OCI-M2 (cell line): ENCODE data around the gene EHD4.

ENCODE experiments used
- DNase-seq: peaks from one replicate; lab custom pipeline; 2025; ENCODE audit not compliant: unreplicated experiment; lab: John Stamatoyannopoulos, UW

Gene EHD4

GRCh38 chr15:41882689-41883483, 89.5 kb downstream of the EHD4 start:
- no peak for DNase-seq

- DNase-seq: no peak
Observed at GRCh38 chr15:41881920-41882688, 90.3 kb downstream of the EHD4 start.

DNA sequence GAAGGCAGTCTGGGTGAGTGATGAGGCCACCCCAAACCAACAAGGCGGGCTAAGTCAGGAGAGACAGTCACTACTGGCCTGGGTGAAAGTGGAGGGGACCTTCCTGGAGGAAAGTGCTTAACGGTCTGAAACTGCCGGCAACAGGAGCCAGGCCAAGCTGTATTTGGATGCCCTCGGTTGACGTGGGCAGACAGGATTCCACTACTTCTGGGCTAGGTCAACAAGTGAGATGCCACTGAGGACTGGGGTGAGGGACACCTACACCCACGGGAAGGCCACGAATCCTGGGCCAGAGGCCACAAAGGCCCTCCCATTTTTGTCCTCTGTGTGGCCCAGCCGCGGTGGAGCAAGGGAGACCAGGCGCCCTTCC, 90.8 kb downstream of the EHD4 start:
- DNase-seq: no peak

DNA sequence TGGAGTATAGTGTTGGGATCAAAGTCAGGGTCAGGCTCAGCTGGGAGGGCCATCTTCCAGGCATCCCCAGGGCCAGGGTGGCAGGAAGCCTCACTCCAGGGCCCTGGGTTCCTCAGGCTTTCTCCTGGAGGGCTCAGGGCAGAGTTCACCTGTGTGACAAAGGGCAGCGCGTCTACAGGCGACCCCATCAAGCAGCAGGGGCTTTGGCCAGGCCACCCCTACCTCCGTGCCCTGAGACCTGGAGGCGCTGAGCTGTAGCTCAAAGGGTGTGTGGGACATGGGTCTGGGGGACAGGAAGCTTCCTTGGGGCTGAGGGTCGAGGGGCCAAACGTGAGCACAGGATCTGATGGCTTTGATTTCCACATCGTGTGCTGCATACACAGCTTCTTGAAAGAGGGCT, 91.3 kb downstream of the EHD4 start:
- no peak for DNase-seq

DNA sequence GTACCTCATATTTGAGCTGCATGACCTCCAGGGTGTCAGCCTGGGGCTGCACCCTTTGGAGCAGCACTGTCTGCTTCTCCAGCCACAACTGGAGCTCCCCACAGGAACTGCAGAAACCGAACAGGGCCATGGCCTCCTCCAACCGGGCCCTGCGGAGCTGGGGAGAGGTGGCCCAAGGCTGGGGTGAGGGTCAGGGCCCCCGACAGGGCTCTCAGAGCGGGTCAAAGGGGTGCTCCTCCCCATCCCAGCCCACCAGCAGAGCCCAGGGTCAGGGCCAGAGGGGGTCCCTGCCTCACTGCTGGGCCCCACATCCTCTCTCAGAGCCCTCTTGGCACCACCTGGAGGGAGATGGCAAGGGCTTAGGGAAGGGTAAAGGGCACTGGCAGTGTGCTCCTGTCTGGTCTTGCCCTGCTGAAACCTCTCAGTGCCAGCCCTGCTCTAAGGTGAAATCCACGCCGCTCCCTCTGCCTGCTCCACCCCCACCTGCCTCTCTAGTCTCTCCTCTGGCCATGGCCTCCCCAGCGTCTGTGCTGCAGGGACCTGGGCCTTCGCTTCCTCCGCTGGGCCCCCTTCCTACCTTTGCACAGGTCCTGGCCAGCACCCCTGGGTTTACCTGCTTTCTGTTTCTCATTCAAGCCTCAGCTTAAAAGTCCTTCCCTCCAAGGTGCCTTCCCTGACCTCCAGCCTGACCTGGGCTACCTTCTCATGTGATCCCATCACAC, 92.0 kb downstream of the EHD4 start:
- DNase-seq: no peak

DNA sequence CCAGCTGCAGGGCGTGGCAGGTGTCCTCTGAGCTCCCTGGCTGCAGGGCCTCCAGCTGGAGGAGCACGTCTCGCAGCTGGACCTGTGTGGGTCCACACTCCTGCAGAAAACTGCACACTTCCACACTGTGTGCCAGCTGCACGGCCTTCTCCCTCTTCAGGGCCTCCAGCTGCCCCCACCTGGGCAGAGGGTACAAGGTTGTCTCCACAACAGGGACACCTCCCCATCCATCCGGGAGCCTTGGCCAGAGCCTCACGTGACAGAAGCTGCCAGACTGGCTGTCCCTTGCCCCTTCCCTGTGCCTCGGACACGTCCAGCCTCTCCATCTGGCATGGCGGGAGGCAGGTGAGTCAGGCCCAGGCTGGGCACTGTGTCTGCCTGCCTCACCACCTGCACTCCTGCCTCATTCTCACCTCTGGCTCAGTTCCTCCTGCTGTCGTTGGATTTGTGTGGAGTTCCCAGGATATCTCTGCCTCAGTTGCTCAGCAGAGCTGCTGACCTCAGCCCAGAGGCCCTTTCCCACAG, 93.0 kb downstream of the EHD4 start:
- DNase-seq: no peak

GRCh38 chr15:41878355-41878699, 94.0 kb downstream of the EHD4 start:
- DNase-seq: no peak

DNA sequence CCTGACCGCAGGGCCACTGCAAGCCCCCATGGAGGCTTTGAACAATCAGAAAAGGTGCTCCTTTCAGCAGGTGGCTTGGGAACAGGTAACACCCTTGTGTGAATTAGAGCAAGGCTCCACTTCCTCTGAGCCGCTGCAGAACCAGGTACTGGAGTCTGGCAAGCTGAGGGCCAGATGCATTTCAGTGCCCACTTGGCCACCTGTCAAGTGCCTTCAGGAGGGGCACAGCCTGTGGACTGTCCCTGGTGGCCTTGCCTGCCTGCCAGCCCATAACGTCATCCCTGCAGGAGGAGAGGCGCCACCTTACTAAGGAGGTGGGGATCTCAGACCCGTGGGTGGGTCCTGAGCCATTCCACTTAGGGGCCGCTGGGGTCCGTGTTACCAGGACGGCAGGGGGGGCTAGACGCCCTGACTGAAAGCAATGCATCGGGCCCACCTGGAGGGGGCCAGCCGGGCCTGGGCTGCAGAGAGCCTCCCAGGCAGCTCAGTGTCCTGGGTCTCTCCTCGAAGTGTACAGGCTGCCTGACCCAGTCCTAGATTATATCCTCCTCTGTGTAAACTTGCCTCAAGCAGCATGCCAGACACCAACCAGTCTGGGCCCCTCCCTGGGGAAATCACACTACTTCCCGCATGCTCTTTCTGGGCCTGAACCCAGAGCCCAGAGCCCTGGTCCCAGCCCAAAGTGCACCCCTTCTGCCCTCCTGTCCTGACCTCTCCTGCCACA, 94.6 kb downstream of the EHD4 start:
- DNase-seq: no peak

GRCh38 chr15:41876689-41877088, 95.7 kb downstream of the EHD4 start:
- no peak for DNase-seq

DNA sequence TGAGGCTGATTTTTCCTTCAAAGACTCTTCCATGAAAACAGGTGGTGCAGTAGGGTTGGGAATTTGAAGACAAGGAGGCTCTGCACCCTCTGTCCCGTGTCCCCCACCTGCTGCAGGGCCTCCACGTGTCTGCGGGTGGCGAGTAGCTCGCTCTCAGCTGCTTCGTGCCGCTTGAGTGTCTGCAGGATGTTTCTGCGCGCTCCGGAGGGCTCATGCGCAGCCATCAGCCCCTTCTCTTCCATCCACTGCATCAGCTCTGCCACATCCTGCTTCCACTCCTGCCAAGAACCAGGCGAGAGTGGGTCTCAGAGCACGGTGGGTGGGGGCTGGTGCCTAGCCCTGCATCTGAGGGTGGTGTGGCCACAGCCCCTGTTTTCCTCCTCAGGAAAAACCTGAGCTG, 96.3 kb downstream of the EHD4 start:
- no peak for DNase-seq

DNA sequence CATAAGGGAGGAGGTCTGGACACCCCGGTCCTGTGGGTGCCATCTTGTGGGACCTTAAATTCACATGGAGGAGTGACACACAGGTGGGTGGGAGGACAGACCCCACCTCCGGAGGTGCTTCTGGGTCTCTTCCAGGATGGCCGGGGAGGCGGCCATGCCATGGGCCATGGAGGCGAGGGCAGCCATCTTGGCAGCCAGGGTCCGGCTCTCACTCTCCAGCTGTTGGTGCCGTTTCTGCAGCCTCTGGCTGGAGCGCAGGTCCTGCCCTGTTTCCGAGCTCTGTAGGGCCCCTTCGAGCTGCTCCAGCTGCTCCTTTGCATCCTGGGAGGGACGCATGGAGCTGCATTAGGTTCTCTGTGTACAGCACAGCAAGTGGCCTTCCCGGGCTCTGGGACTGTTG, 97.6 kb downstream of the EHD4 start:
- DNase-seq: no peak

- no peak for DNase-seq
Observed at GRCh38 chr15:41873711-41874110, 98.6 kb downstream of the EHD4 start.

DNA sequence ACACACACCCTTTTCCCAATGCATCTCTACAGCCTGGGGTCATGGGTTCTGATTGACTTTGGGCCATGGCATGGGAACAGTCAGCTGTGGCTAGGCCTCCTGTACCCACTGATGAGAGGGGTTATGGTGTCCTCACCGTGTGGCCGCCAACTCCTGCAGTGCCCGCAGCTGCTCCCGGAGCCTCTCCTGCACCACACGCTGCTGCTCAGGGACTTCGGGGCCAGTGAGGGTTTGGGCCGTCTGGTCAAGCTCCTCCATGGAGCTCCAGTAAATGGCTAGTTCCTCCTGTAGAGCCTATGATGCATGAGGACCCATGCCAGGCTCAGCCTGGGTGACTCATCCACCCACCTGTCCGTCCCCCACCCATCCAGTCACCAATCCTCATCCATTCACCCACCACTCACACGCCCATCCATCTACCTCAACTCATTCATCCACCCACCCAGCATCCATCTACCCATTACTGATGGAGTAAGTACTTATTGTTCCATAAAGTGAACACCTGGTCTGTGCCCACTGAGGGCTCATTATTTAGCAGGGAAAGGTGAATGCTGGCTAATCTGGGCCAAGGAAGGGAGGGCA, 100.1 kb downstream of the EHD4 start:
- no peak for DNase-seq

GRCh38 chr15:41871175-41871905, 101.0 kb downstream of the EHD4 start:
- DNase-seq: no peak

- no peak for DNase-seq
Observed at GRCh38 chr15:41870689-41871081, 101.7 kb downstream of the EHD4 start.

GRCh38 chr15:41869770-41870688, 102.3 kb downstream of the EHD4 start:
- DNase-seq: no peak

- no peak for DNase-seq
Observed at GRCh38 chr15:41868321-41868720, 104.0 kb downstream of the EHD4 start.

GRCh38 chr15:41866872-41867579, 105.3 kb downstream of the EHD4 start:
- no peak for DNase-seq
